ENCODE results near the gene PTPRH. TPM values are rescaled to one million over a fixed set of nuclear protein-coding genes. Genes with fewer than 3 reads are reported as not detected.

PTPRH gene
- total and polyA plus RNA-seq, 9 of the 15 experiments (the other 6 are each of a cell fraction or from before 2014, with no cell fraction given), result 0.87 to 34.3 (median 22.7) TPM

DNA sequence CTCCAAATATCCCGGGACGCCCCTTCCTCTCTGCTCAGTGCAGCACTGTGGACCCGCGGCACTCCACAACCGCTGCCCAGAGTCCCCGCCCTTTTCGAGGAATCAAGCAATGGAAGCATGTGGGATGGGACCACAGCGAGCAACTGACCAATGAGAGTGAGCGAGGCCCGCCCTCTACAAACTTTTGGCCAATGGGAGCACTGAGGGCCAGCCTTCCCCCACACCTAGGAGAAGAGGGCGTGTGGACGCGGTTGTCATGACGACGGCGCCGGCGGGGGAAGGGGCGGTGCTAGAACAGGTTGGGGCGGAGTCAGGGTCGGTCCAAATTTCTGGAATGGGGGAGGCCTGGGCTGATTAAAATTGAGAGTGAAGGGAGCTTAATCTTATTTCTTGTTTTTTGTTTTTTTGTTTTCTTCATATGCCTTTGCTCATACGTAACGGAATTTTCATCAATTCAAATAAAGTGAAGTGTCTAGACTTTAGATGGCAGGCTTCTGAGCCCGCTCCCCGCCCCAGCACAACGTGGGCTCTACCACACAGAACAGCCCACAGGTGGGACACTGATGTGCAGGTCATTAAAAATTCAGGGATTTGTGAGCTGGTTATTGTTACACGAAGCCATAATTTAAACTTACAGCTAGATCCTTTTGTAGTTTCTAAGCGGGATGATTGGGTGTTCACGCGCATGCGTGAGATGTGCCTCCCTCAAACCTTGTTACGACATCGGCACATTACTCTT, 42.6 kb downstream of the PTPRH start, which contains the start of gene DNAAF3 (continued):
- TF ChIP-seq, protein P1, sequence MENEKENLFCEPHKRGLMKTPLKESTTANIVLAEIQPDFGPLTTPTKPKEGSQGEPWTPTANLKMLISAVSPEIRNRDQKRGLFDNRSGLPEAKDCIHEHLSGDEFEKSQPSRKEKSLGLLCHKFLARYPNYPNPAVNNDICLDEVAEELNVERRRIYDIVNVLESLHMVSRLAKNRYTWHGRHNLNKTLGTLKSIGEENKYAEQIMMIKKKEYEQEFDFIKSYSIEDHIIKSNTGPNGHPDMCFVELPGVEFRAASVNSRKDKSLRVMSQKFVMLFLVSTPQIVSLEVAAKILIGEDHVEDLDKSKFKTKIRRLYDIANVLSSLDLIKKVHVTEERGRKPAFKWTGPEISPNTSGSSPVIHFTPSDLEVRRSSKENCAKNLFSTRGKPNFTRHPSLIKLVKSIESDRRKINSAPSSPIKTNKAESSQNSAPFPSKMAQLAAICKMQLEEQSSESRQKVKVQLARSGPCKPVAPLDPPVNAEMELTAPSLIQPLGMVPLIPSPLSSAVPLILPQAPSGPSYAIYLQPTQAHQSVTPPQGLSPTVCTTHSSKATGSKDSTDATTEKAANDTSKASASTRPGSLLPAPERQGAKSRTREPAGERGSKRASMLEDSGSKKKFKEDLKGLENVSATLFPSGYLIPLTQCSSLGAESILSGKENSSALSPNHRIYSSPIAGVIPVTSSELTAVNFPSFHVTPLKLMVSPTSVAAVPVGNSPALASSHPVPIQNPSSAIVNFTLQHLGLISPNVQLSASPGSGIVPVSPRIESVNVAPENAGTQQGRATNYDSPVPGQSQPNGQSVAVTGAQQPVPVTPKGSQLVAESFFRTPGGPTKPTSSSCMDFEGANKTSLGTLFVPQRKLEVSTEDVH (IDR thresholded peaks at IDR 0.05; ENCODE audit: low read depth, partially characterized antibody), result no peak
- TF ChIP-seq, protein P2, sequence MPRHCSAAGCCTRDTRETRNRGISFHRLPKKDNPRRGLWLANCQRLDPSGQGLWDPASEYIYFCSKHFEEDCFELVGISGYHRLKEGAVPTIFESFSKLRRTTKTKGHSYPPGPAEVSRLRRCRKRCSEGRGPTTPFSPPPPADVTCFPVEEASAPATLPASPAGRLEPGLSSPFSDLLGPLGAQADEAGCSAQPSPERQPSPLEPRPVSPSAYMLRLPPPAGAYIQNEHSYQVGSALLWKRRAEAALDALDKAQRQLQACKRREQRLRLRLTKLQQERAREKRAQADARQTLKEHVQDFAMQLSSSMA (CRISPR knock-in tag; IDR thresholded peaks at IDR 0.05), result no peak
- no peak for TF ChIP-seq ZFX (CRISPR knock-in tag; IDR thresholded peaks at IDR 0.05)
- no peak; a peak in 1 of 4 replicates for TF ChIP-seq SIN3A (IDR thresholded peaks at IDR 0.05; ENCODE audit: borderline replicate concordance in 2 of 2, control insufficient read depth in 1 of 2, low read depth in 2 of 2, low read length in 2 of 2)
- TF ChIP-seq NR3C1 (CRISPR knock-in tag; IDR thresholded peaks at IDR 0.05), result no peak
- no peak for TF ChIP-seq SMARCA4 (IDR thresholded peaks at IDR 0.05)
- TF ChIP-seq STAT5A (IDR thresholded peaks at IDR 0.05; ENCODE audit: borderline replicate concordance, low read length), result no peak; the same call in 1 of the 2 replicates
- TF ChIP-seq BHLHE40 (IDR thresholded peaks at IDR 0.05; ENCODE audit: low read length), result peak; percentile 92
- TF ChIP-seq FOXK2 (conservative IDR thresholded peaks at IDR 0.05 in 1 of 2, IDR thresholded peaks at IDR 0.05 in 1 of 2; ENCODE audit: low read depth in 2 of 2), result peak; percentile 35 to 100; a peak in 3 of 4 replicates
- no peak for TF ChIP-seq ZNF184 (CRISPR knock-in tag; IDR thresholded peaks at IDR 0.05)
- TF ChIP-seq NCOR1 (IDR thresholded peaks at IDR 0.05), result no peak
- no peak for TF ChIP-seq POLR2B (IDR thresholded peaks at IDR 0.05; ENCODE audit: low read depth, partially characterized antibody)
- no peak for TF ChIP-seq SLC30A9 (CRISPR knock-in tag; IDR thresholded peaks at IDR 0.05)
- no peak for TF ChIP-seq GTF2F1 (IDR thresholded peaks at IDR 0.05; ENCODE audit: low read depth, low read length)
- peak; percentile 49; the same call in 1 of the 2 replicates for TF ChIP-seq PYGO2 (tag; IDR thresholded peaks at IDR 0.05)
- no peak for TF ChIP-seq CHCHD3 (CRISPR knock-in tag; IDR thresholded peaks at IDR 0.05)
- no peak for TF ChIP-seq CEBPG (CRISPR knock-in tag; IDR thresholded peaks at IDR 0.05)
- TF ChIP-seq CEBPG (tag; conservative IDR thresholded peaks at IDR 0.05 in 1 of 2, IDR thresholded peaks at IDR 0.05 in 1 of 2), result peak in 1 of 2 experiments; percentile 68; a peak in 3 of 4 replicates
- TF ChIP-seq, protein P3, sequence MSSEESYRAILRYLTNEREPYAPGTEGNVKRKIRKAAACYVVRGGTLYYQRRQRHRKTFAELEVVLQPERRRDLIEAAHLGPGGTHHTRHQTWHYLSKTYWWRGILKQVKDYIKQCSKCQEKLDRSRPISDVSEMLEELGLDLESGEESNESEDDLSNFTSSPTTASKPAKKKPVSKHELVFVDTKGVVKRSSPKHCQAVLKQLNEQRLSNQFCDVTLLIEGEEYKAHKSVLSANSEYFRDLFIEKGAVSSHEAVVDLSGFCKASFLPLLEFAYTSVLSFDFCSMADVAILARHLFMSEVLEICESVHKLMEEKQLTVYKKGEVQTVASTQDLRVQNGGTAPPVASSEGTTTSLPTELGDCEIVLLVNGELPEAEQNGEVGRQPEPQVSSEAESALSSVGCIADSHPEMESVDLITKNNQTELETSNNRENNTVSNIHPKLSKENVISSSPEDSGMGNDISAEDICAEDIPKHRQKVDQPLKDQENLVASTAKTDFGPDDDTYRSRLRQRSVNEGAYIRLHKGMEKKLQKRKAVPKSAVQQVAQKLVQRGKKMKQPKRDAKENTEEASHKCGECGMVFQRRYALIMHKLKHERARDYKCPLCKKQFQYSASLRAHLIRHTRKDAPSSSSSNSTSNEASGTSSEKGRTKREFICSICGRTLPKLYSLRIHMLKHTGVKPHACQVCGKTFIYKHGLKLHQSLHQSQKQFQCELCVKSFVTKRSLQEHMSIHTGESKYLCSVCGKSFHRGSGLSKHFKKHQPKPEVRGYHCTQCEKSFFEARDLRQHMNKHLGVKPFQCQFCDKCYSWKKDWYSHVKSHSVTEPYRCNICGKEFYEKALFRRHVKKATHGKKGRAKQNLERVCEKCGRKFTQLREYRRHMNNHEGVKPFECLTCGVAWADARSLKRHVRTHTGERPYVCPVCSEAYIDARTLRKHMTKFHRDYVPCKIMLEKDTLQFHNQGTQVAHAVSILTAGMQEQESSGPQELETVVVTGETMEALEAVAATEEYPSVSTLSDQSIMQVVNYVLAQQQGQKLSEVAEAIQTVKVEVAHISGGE (CRISPR knock-in tag; IDR thresholded peaks at IDR 0.05), result no peak
- TF ChIP-seq ZC3H4 (CRISPR knock-in tag; IDR thresholded peaks at IDR 0.05; ENCODE audit: borderline replicate concordance), result no peak

Data from K562 (cell line).